HCEC 1CT (cell line): ENCODE measurements around the gene FOXD3.
A peak's percentile ranks its signal among the peaks of the same experiment; 100 is the strongest.

Source experiments
- DNase-seq: peaks from one replicate; pipeline ENCODE4 v3.0.0-alpha.2; 2017

Gene FOXD3

DNA sequence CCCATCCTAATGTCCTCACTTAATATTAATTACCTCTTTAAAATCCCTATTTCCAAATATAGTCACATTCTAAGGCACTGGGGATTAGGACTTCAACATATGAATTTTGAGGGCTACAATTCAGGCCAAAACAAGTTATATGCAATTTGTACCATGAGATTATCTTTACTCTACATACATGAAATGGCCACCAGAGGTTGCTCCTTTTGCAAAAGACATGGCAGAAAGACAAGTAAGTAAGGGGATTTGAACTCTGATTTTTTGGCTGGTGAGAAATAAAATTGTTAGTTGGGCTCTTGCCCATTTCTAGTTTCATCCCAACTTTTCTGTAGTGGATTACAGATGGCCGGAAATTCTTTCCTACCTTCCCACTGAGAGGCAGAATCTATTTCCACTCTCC, 40.2 kb downstream of the FOXD3 start:
- DNase-seq, result no peak

DNA sequence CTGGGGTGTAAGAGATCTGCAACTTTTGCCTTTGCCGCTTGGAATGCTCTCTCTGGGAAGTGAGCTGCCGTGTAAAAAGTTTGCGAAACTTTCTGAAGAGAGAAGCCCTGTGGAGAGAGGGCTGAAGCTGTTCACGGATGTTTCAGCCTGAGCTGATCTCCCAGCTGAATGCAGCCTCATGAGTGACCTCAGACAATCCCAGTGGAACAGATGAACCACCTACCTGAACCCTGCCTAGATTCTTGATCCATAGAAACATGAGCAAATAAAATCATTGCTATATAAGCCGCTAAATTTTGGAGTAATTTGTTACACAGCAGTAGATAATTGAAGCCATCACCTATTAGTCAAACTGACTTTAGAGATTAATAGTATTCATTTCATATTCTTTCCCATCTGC, 40.6 kb downstream of the FOXD3 start:
- no peak for DNase-seq

DNA sequence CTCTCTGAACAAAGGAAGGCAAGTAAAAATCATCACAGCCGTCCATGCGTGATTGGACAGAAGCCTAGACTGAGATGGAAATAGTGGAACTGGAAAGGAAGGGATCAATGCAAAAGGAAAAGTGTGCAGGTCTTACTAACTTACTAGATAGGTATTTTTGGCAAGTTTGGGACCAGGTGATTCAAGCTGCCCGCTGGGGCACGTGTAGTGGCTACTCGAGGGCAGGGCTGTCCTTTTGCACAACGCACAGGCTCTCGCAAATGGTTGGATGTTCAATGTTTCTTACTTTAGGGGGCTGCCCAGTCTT, 44.5 kb downstream of the FOXD3 start:
- DNase-seq, result no peak

DNA sequence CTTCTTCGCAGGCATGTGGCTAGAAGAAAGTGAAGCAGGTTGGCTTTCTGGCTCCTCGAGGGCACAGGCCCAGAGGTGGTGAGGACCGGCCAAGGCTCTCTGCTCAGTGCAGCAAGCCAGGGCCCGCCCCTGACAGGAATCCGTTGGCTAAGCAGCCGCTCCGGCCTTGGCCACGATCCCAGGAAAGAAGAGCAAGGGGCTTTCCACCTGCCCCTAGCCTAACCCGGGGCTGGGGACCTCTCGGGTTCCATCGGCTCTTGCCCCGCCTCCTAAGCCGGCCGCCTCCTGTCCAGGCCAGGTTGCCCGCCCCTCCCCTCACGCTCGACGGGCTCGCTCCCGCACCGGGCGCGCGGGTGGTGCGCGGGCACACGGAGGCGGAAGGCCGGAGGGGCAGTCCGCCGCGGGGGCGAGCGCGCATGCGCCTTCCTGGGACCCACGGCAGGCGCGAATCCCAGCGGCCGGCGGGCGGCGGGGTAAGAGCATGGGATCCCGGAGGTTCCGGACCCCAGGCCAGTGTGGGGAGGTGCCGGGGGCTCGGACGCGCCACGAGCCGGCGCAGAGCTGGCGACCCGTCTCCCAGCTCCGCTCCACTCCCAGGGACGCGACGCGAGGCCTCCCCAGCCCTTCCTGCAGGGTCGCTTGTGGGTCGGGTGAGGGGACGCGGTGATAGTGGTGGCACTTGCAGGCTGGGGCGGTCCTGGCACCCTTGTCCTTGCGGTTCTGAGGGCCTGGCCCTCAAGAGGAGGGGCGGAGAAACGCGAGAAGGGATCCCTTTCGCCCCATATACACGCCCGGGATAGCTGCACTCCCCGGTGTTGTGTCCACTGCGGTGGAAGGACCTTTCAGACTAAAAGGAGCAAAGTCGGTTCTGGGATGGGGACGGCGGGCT, 45.1 kb downstream of the FOXD3 start, which contains the start of gene ALG6:
ALG6 (plus strand) TSS at position 413 of the 889 bp plus-strand sequence. CDS start 3,351 bp downstream, outside the sequence.
- peak; percentile 86 for DNase-seq

DNA sequence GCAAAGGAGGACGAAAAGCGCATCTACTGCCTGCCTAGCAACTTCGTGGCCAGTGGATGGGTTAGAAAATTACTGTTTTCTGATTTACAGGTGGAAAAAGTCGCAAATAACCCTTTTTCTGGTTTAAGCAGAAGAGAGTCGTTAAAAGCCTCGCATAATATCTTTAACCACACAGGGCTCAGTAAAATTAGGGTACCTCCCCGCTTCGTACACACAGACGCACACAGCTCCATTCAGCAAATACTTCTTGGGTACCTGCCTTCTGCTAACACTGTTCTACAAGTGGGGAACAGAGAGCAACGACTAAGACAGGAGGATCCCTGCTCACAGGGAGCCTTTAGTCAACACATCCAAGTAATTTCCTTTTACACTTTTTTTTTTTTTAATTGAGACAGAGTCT, 45.8 kb downstream of the FOXD3 start:
- DNase-seq, result peak; percentile 2
